22Rv1 (cell line): ENCODE data around the gene TNFRSF25.

Experiments used
- CTCF ChIP-seq: fragments of 450-650 bp; IDR thresholded peaks from 2 replicates; pipeline ENCODE4 v1.5.1; 2017; ENCODE audit warnings: mild to moderate bottlenecking
- ZFX ChIP-seq: fragments of 450-650 bp; IDR thresholded peaks from 2 replicates; pipeline ENCODE4 v1.6.1; 2017; ENCODE audit warnings: antibody characterized with exemption, borderline replicate concordance

- no peak for TF ChIP-seq CTCF
- TF ChIP-seq ZFX, result no peak
Measured at GRCh38 chr1:6509919-6510291, 43.9 kb upstream of the TNFRSF25 start.
